ENCODE measurements around the gene SMIM10L2A.

The SMIM10L2A gene

GRCh38 chrX:135384161-135384836 is 37.4 kb upstream of the SMIM10L2A start:
- peak; percentile 2 to 15 for DNase-seq (ENCODE audit: low read depth in 1 of 2, low spot score in 1 of 2)
- Histone ChIP-seq H3K27ac (replicated peaks) (no peak overlapping the region), H3K4me3 (replicated peaks; ENCODE audit: insufficient read depth, low read length) (no peak overlapping the region), H3K27me3 (ENCODE audit: insufficient read depth, poor library complexity, severe bottlenecking) (no peaks in the 10 kb centered on the region)
- TF ChIP-seq CTCF (IDR thresholded peaks at IDR 0.05; ENCODE audit: insufficient read depth, low read length) (no peak), POLR2AphosphoS5 (IDR thresholded peaks at IDR 0.05; ENCODE audit: low read depth) (no peak), REST (IDR thresholded peaks at IDR 0.05; ENCODE audit: insufficient replicate concordance, low read depth) (no peak), GABPA (IDR thresholded peaks at IDR 0.05; ENCODE audit: low read depth) (no peak)

GRCh38 chrX:135388841-135389240 is 32.9 kb upstream of the SMIM10L2A start:
- TF ChIP-seq GABPA (IDR thresholded peaks at IDR 0.05; ENCODE audit: low read depth) (no peak), POLR2AphosphoS5 (IDR thresholded peaks at IDR 0.05; ENCODE audit: low read depth) (no peak), CTCF (IDR thresholded peaks at IDR 0.05; ENCODE audit: insufficient read depth, low read length) (no peak), SPI1 (IDR thresholded peaks at IDR 0.05; ENCODE audit: borderline replicate concordance, low read depth) (no peak), REST (IDR thresholded peaks at IDR 0.05; ENCODE audit: insufficient replicate concordance, low read depth) (no peak)
- H3K27me3 ChIP-seq (ENCODE audit: insufficient read depth, poor library complexity, severe bottlenecking): no peaks in the 10 kb centered on the region
- H3K4me3 ChIP-seq (replicated peaks; ENCODE audit: insufficient read depth, low read length): no peak overlapping the region
- H3K27ac ChIP-seq (replicated peaks): no peak overlapping the region
- DNase-seq (ENCODE audit: low read depth in 1 of 2, low spot score in 1 of 2): no peak

GRCh38 chrX:135389243-135389642 is 32.5 kb upstream of the SMIM10L2A start:
- no peak for DNase-seq (ENCODE audit: low read depth in 1 of 2, low spot score in 1 of 2)
- Histone ChIP-seq H3K4me3 (replicated peaks; ENCODE audit: insufficient read depth, low read length) (no peak overlapping the region), H3K27ac (replicated peaks) (no peak overlapping the region), H3K27me3 (ENCODE audit: insufficient read depth, poor library complexity, severe bottlenecking) (no peaks in the 10 kb centered on the region)
- TF ChIP-seq CTCF (IDR thresholded peaks at IDR 0.05; ENCODE audit: insufficient read depth, low read length) (no peak), POLR2AphosphoS5 (IDR thresholded peaks at IDR 0.05; ENCODE audit: low read depth) (no peak), GABPA (IDR thresholded peaks at IDR 0.05; ENCODE audit: low read depth) (no peak), SPI1 (IDR thresholded peaks at IDR 0.05; ENCODE audit: borderline replicate concordance, low read depth) (no peak), REST (IDR thresholded peaks at IDR 0.05; ENCODE audit: insufficient replicate concordance, low read depth) (no peak)
